HTR-8/SVneo (cell line): Measurements from ENCODE around the gene CACNB4.
A peak's percentile ranks its signal among the peaks of the same experiment; 100 is the strongest.
"Not testable (repeated sequence)": the region's sequence is repeated elsewhere in the genome, so short reads cannot be mapped to it uniquely, and the experiment has no call there.

Experiments used
- DNase-seq: peaks from one replicate; pipeline ENCODE4 v3.0.0; 2011; ENCODE audit warnings: low spot score, mixed read lengths; ENCODE audit not compliant: insufficient read length
- FAIRE-seq: peaks from 2 replicates; lab custom pipeline; 2011; peaks lifted over from hg19 to GRCh38; lab: Jason Lieb, UNC

Gene CACNB4

GRCh38 chr2:152055366-152056108 lies 43.3 kb downstream of the CACNB4 start:
- FAIRE-seq = no peak
- DNase-seq = no peak

GRCh38 chr2:152054593-152054992 lies 44.3 kb downstream of the CACNB4 start:
- peak; percentile 20 for DNase-seq
- no peak for FAIRE-seq

- DNase-seq (no peak), FAIRE-seq (no peak)
Measured at GRCh38 chr2:152051436-152051835, 47.4 kb downstream of the CACNB4 start.

- FAIRE-seq = no peak
Measured at GRCh38 chr2:152050915-152051314, 47.9 kb downstream of the CACNB4 start.

GRCh38 chr2:152050341-152050740 lies 48.5 kb downstream of the CACNB4 start:
- FAIRE-seq (no peak), DNase-seq (no peak)

More at GRCh38 chr2:152050915-152051314, 47.9 kb downstream of the CACNB4 start:
- DNase-seq = no peak

- DNase-seq (no peak), FAIRE-seq (no peak)
Measured at GRCh38 chr2:152049541-152049940, 49.3 kb downstream of the CACNB4 start.

- FAIRE-seq (no peak), DNase-seq (no peak)
Measured at GRCh38 chr2:152047824-152048471, 50.9 kb downstream of the CACNB4 start.

GRCh38 chr2:152046940-152047339 lies 51.9 kb downstream of the CACNB4 start:
- DNase-seq (no peak), FAIRE-seq (no peak)

- no peak for FAIRE-seq
Measured at GRCh38 chr2:152042636-152043615, 55.9 kb downstream of the CACNB4 start.

GRCh38 chr2:152038441-152038958 lies 60.3 kb downstream of the CACNB4 start:
- DNase-seq (no peak), FAIRE-seq (no peak)

More at GRCh38 chr2:152042636-152043615, 55.9 kb downstream of the CACNB4 start:
- no peak for DNase-seq

GRCh38 chr2:152037743-152038435 lies 61.0 kb downstream of the CACNB4 start:
- FAIRE-seq = no peak
- no peak for DNase-seq

GRCh38 chr2:152036611-152037469 lies 62.0 kb downstream of the CACNB4 start:
- DNase-seq (peak; percentile 71), FAIRE-seq (no peak)

GRCh38 chr2:152034257-152034801 lies 64.5 kb downstream of the CACNB4 start:
- FAIRE-seq (no peak), DNase-seq (no peak)

GRCh38 chr2:152033011-152033925 lies 65.6 kb downstream of the CACNB4 start:
- DNase-seq = no peak
- no peak for FAIRE-seq

GRCh38 chr2:152031747-152032306 lies 67.0 kb downstream of the CACNB4 start:
- FAIRE-seq = no peak
- DNase-seq = no peak

- FAIRE-seq, DNase-seq: not testable (repeated sequence)
Measured at GRCh38 chr2:152030596-152031328, 68.1 kb downstream of the CACNB4 start.
